ENCODE data around the gene SPSB1. TPM values are rescaled to one million over a fixed set of nuclear protein-coding genes. Genes with fewer than 3 reads are reported as not detected.

The SPSB1 gene
- total RNA-seq, 2 donors from 2014 or later, result 20.4 to 26.9 TPM

- H3K27ac Mint-ChIP-seq, result no peak overlapping the region
- no peaks in the 10 kb centered on the region for H3K9me3 Mint-ChIP-seq
- peaks cover 29% of the 10 kb centered on the region for H3K36me3 Mint-ChIP-seq (ENCODE audit: low read depth)
- no peak for TF ChIP-seq CTCF (conservative IDR thresholded peaks at IDR 0.05)
- H3K27me3 Mint-ChIP-seq (ENCODE audit: insufficient read depth), result no peaks in the 10 kb centered on the region
- Histone ChIP-seq H3K9ac (ENCODE audit: extremely low read depth, low read length, poor library complexity, severe bottlenecking) (no peak overlapping the region), H3K9me3 (ENCODE audit: control insufficient read depth, low read length) (no peaks in the 10 kb centered on the region), H3K27me3 (ENCODE audit: control insufficient read depth, insufficient read depth, low read length, poor library complexity, severe bottlenecking) (peaks cover 1% of the 10 kb centered on the region), H3K4me3 (ENCODE audit: low read length) (no peak overlapping the region), H3K36me3 (ENCODE audit: control insufficient read depth, insufficient read depth, low read length) (no peaks in the 10 kb centered on the region), H3K27ac (ENCODE audit: low read depth, low read length) (no peak overlapping the region), H3K4me1 (ENCODE audit: control insufficient read depth, insufficient read depth, low read length) (no peaks in the 10 kb centered on the region)
- 94 to 98% methylated on average over 23 to 34 of the region's 34 CpGs for WGBS, 2 experiments (ENCODE audit: insufficient coverage in 1 of 2, insufficient read length in 1 of 2)
- H3K4me3 Mint-ChIP-seq, result no peak overlapping the region
- H3K4me1 Mint-ChIP-seq, result peaks cover 10% of the 10 kb centered on the region
- DNase-seq, result no peak
Observed at GRCh38 chr1:9366943-9367780, 74.5 kb downstream of the SPSB1 start.

- Mint-ChIP-seq H3K9me3 (no peaks in the 10 kb centered on the region), H3K4me1 (peaks cover 13% of the 10 kb centered on the region), H3K27me3 (ENCODE audit: insufficient read depth) (no peaks in the 10 kb centered on the region), H3K4me3 (no peak overlapping the region), H3K36me3 (ENCODE audit: low read depth) (peaks cover 29% of the 10 kb centered on the region), H3K27ac (no peak overlapping the region)
- Histone ChIP-seq H3K9me3 (ENCODE audit: control insufficient read depth, low read length) (no peaks in the 10 kb centered on the region), H3K36me3 (ENCODE audit: control insufficient read depth, insufficient read depth, low read length) (no peaks in the 10 kb centered on the region), H3K27ac (ENCODE audit: low read depth, low read length) (no peak overlapping the region), H3K27me3 (ENCODE audit: control insufficient read depth, insufficient read depth, low read length, poor library complexity, severe bottlenecking) (peaks cover 4% of the 10 kb centered on the region), H3K9ac (ENCODE audit: extremely low read depth, low read length, poor library complexity, severe bottlenecking) (no peak overlapping the region), H3K4me1 (ENCODE audit: control insufficient read depth, insufficient read depth, low read length) (no peaks in the 10 kb centered on the region), H3K4me3 (ENCODE audit: low read length) (no peak overlapping the region)
- no peak for TF ChIP-seq CTCF (conservative IDR thresholded peaks at IDR 0.05)
- no peak for DNase-seq
- WGBS, 2 experiments (ENCODE audit: insufficient coverage in 1 of 2, insufficient read length in 1 of 2), result 85 to 90% methylated on average over 5 to 9 of the region's 9 CpGs
Observed at GRCh38 chr1:9367806-9368205, 75.1 kb downstream of the SPSB1 start.

- Mint-ChIP-seq H3K4me3 (no peak overlapping the region), H3K9me3 (no peaks in the 10 kb centered on the region), H3K27ac (peak overlapping the region; percentile 13), H3K4me1 (peaks cover 14% of the 10 kb centered on the region), H3K36me3 (ENCODE audit: low read depth) (peaks cover 29% of the 10 kb centered on the region), H3K27me3 (ENCODE audit: insufficient read depth) (no peaks in the 10 kb centered on the region)
- Histone ChIP-seq H3K27ac (ENCODE audit: low read depth, low read length) (no peak overlapping the region), H3K4me3 (ENCODE audit: low read length) (no peak overlapping the region), H3K27me3 (ENCODE audit: control insufficient read depth, insufficient read depth, low read length, poor library complexity, severe bottlenecking) (peaks cover 4% of the 10 kb centered on the region), H3K9me3 (ENCODE audit: control insufficient read depth, low read length) (no peaks in the 10 kb centered on the region), H3K4me1 (ENCODE audit: control insufficient read depth, insufficient read depth, low read length) (no peaks in the 10 kb centered on the region), H3K36me3 (ENCODE audit: control insufficient read depth, insufficient read depth, low read length) (no peaks in the 10 kb centered on the region), H3K9ac (ENCODE audit: extremely low read depth, low read length, poor library complexity, severe bottlenecking) (no peak overlapping the region)
- no peak for TF ChIP-seq CTCF (conservative IDR thresholded peaks at IDR 0.05)
- 73 to 76% methylated on average over 4 to 8 of the region's 8 CpGs for WGBS, 2 experiments (ENCODE audit: insufficient coverage in 1 of 2, insufficient read length in 1 of 2)
- DNase-seq, result no peak
Observed at GRCh38 chr1:9368356-9368755, 75.7 kb downstream of the SPSB1 start.
